WERI-Rb-1 (cell line): ENCODE results near the gene ANKRD39.

Source experiments
- DNase-seq: peaks from one replicate; pipeline ENCODE4 v3.0.0-alpha.2; 2020
- H3K27ac ChIP-seq: fragments of 250-450 bp; sonication (Bioruptor Pico); 2 replicates; pipeline ENCODE4 v1.5.1; 2020; ENCODE audit warnings: mild to moderate bottlenecking, moderate library complexity
- H3K27me3 ChIP-seq: fragments of 250-450 bp; sonication (Bioruptor Pico); 2 replicates; pipeline ENCODE4 v1.5.1; 2021; ENCODE audit warnings: mild to moderate bottlenecking, low read depth, moderate library complexity; ENCODE audit not compliant: insufficient read depth, severe bottlenecking
- H3K36me3 ChIP-seq: fragments of 250-450 bp; sonication (Bioruptor Pico); 2 replicates; pipeline ENCODE4 v1.5.1; 2020; ENCODE audit warnings: mild to moderate bottlenecking, moderate library complexity
- H3K4me3 ChIP-seq: 2 replicates; pipeline ENCODE4 v1.5.1; 2011; ENCODE audit warnings: low read depth, mild to moderate bottlenecking, control low read depth, low read length
- H3K9me3 ChIP-seq: fragments of 250-450 bp; sonication (Bioruptor Pico); 2 replicates; pipeline ENCODE4 v1.5.1; 2021; ENCODE audit warnings: mild to moderate bottlenecking, moderate library complexity; ENCODE audit not compliant: severe bottlenecking
- CTCF ChIP-seq: IDR thresholded peaks from 2 replicates; pipeline ENCODE4 v1.5.1; 2011; ENCODE audit warnings: low read depth, mild to moderate bottlenecking, control low read depth, inconsistent platforms, low read length

ANKRD39 gene, protein sequence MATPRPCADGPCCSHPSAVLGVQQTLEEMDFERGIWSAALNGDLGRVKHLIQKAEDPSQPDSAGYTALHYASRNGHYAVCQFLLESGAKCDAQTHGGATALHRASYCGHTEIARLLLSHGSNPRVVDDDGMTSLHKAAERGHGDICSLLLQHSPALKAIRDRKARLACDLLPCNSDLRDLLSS

GRCh38 chr2:96857667-96858372, at the start of gene ANKRD39:
ANKRD39 (minus strand) TSS chr2:96858016; CDS start chr2:96857987, 29 bp downstream.
- H3K4me3 ChIP-seq: peak within 1 kb of the TSS; percentile 56
- DNase-seq: peak; percentile 97
- peak; percentile 80 for TF ChIP-seq CTCF
- peaks cover 44% of the 10 kb centered on the region for H3K36me3 ChIP-seq
- H3K9me3 ChIP-seq: no peaks in the 10 kb centered on the region
- H3K27me3 ChIP-seq: no peaks in the 10 kb centered on the region
- peak within 1 kb of the TSS; percentile 85 for H3K27ac ChIP-seq

GRCh38 chr2:96906729-96907114, 48.9 kb upstream of the ANKRD39 start:
- no peaks in the 10 kb centered on the region for H3K36me3 ChIP-seq
- DNase-seq: no peak
- H3K4me3 ChIP-seq: no peak overlapping the region
- no peak overlapping the region for H3K27ac ChIP-seq
- H3K27me3 ChIP-seq: no peaks in the 10 kb centered on the region
- TF ChIP-seq CTCF: no peak
- H3K9me3 ChIP-seq: no peaks in the 10 kb centered on the region

DNA sequence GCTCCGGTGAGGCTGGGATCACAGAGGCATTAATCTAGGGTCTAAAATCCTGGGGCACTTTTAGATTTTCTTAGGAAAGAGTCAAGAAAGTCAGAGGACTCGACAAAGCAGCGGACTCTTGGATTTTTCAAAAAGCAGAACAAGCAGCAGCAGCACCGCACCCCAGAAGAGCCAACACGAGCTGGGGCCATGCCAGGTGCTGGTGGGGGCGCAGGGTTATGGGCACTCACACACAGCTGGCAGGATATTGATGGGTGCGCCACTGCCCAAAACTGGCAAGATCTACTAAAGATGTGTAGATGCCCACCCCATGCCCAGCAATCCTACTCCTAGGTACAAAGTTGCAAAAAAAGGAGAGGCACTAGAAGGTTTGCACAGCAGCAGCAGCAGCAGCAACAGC, 46.0 kb upstream of the ANKRD39 start:
- Histone ChIP-seq H3K36me3 (no peaks in the 10 kb centered on the region), H3K4me3 (no peak overlapping the region), H3K27ac (no peak overlapping the region), H3K27me3 (no peaks in the 10 kb centered on the region), H3K9me3 (no peaks in the 10 kb centered on the region)
- no peak for TF ChIP-seq CTCF
- DNase-seq: no peak

DNA sequence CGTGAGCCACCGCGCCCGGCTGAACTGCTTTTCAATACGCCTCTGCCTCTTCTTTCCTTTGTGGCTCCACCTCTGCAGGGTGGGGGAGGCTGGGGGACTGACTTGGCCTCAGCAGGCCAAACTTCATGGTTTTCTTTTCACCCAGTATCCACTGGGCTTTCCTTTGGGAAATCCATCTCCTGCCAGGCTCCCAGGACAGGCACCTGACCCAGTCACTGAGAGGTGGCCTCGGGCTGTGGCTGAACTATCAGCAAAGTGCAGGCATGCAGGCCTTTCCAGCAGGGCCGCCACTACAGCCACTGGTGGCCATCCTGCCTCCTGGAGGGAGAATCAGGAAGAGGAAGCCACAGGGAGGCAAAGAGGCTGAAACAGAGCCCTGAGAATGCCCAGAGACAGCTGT, 45.5 kb upstream of the ANKRD39 start:
- Histone ChIP-seq H3K4me3 (no peak overlapping the region), H3K27ac (no peak overlapping the region), H3K36me3 (no peaks in the 10 kb centered on the region), H3K27me3 (no peaks in the 10 kb centered on the region), H3K9me3 (no peaks in the 10 kb centered on the region)
- TF ChIP-seq CTCF: no peak
- DNase-seq: no peak

DNA sequence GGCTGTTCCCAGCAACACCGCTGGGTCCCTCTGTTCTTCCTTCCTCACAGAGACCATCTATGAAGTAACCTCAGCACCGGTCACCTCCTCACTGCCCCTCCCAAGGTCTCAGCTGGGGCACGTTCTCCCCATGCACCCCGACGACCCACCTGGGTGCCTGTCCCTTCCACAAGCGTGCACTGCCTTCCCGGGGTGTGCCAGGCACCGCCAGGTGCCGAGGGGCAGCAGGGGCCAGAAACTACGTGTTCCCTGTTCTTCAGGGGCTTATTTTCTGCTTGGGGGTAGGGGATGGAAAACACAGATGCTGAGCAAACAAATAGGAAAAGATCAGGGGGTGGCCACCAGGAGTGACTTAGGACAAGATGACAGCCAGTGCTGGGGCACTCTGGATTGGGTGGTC, 42.4 kb upstream of the ANKRD39 start:
- no peak overlapping the region for H3K4me3 ChIP-seq
- no peak overlapping the region for H3K27ac ChIP-seq
- H3K36me3 ChIP-seq: no peaks in the 10 kb centered on the region
- H3K9me3 ChIP-seq: no peaks in the 10 kb centered on the region
- H3K27me3 ChIP-seq: no peaks in the 10 kb centered on the region
- TF ChIP-seq CTCF: no peak
- no peak for DNase-seq

DNA sequence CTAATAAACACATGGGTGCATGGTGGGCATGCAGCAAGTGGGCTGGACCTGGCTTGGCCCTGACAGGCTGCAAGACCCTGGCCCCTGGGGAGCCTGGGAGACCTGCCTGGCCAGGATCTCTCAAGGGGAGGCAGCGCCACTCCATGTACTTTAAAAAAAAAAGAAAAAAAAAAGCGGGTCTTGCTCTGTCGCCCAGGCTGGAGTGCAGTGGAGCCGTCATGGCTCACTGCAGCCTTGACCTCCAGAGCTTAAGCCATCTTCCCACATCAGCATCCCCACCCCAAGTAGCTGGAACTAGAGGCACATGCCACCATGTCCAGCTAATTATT, 41.6 kb upstream of the ANKRD39 start:
- Histone ChIP-seq H3K27me3 (no peaks in the 10 kb centered on the region), H3K27ac (no peak overlapping the region), H3K36me3 (no peaks in the 10 kb centered on the region), H3K9me3 (no peaks in the 10 kb centered on the region), H3K4me3 (no peak overlapping the region)
- no peak for TF ChIP-seq CTCF
- no peak for DNase-seq
